ENCODE data around the gene JMJD8.

Gene JMJD8

GRCh38 chr16:658679-659571 lies 25.2 kb downstream of the JMJD8 start:
- no peak for DNase-seq

GRCh38 chr16:657487-657886 lies 26.6 kb downstream of the JMJD8 start:
- DNase-seq = no peak

DNA sequence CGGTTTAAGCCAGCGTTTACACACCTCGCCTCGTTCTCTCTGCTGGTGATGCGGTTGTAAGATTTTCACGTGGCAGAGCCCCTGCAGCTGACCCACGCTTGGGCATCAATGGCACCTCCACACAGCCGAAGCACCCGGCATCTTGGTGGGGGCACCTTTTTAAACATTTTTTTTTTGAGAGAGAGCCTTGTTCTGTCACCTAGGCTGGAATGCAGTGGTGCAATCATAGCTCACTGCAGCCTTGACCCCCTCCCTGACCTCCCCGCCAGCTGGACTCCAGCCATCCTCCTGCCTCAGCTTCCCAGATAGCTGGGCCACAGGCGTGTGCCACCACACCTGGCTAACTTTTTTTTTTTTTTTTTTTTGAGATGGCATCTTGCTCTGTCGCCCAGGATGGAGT lies 30.1 kb downstream of the JMJD8 start:
- DNase-seq = no peak

GRCh38 chr16:652454-653305 lies 31.5 kb downstream of the JMJD8 start:
- no peak for DNase-seq

DNA sequence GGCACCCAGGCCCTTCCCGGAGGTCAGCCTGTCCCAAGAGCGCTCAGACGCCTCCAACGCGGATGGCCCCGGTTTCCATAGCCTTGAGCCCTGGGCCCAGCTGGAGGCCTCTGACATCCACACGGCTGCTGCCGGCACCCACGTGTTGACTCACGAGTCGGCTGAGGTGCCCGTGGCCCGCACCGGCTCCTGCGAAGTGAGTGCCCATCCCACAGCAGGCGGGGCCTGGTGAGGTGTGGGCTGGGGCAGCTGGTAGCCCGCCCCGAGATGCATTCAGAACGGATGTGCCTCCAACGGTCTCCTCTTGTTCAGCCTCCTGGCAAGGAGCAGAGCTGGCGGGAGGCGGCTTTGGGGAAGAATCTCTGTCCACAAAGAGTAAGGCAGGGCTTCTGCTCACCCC lies 32.3 kb downstream of the JMJD8 start:
- no peak for DNase-seq

DNA sequence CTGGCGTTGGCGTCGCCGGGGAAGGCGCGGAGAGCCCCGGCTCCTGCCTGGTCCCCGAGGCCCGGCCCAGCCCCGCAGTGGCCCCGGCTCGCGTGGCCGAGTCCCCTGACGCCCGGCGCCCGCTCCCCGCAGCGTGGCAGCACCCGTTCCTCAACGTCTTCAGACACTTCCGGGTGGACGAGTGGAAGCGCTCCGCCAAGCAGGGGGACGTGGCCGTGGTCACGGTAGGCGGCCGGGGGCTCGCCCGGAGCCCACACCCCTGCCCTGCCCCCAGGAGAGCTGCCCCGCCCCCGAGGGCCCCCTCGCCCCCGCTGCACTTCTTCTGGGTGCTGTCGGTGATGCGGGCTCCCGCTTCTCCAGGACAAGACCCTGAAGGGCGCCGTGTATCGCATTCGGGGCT lies 34.5 kb downstream of the JMJD8 start:
- no peak for DNase-seq

GRCh38 chr16:648781-649589 lies 35.1 kb downstream of the JMJD8 start, which contains the start of gene WDR90:
Gene WDR90, plus strand, starts transcription at chr16:649365. Its CDS starts 52 bp downstream, at chr16:649417.
- peak; percentile 56 for DNase-seq

DNA sequence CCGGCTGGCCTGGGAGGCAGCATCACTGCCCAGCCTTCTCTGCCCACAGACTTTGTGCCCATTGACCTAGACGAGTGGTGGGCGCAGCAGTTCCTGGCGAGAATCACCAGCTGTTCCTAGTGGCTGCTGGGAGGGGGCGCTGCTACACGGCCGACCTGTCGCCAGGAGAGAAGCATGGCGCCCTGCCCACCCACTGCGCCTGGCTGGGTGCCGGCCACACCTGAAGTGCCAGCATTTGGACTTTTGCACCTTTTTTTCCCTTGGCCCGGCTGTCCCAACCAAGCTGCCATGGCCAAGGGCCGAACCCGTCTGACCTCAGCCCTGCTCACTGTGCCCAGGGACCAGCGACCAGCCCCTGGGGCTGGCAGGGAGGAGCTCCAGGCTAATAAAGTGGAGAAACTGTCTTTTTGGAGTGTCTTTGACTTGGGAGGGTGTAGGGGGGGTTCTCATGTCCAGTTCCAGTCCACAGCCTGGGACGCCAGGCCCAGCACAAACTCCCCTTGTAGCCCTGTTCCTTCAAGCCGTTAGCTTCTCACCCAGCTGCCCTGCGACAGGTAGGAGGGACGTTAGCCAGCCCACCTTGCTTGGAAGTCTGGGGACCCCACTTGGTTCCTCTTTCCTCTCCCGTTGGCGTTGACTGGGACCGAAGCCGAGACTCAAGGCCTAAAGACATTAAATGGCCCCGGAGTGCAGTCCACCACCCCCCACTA lies 35.9 kb downstream of the JMJD8 start:
- DNase-seq = no peak

- no peak for DNase-seq
Measured at GRCh38 chr16:647173-647902, 36.8 kb downstream of the JMJD8 start.

DNA sequence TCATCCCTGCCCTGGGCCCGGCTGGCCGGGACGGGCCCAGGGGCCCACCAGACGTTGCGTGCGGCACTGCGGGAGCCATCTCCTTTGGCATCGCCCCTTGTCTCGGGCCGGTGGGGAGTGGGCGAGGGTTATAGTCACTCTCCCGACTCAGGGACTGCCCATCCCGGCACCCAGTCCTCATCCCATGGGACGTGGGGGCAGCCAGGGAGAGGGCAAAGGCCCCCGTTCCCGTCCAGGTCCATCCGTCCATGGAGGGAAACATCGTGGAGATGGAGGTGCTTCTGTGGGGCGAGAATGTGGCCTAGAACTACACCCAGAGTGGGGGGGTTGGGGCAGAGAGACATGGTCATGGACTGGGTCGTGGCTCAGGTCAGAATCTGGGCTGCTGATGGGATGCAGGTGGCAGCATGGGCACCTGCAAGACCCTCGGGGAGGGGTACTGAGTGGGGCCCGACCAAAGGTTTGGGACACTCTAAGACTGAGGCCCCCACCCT lies 37.4 kb downstream of the JMJD8 start:
- no peak for DNase-seq

DNA sequence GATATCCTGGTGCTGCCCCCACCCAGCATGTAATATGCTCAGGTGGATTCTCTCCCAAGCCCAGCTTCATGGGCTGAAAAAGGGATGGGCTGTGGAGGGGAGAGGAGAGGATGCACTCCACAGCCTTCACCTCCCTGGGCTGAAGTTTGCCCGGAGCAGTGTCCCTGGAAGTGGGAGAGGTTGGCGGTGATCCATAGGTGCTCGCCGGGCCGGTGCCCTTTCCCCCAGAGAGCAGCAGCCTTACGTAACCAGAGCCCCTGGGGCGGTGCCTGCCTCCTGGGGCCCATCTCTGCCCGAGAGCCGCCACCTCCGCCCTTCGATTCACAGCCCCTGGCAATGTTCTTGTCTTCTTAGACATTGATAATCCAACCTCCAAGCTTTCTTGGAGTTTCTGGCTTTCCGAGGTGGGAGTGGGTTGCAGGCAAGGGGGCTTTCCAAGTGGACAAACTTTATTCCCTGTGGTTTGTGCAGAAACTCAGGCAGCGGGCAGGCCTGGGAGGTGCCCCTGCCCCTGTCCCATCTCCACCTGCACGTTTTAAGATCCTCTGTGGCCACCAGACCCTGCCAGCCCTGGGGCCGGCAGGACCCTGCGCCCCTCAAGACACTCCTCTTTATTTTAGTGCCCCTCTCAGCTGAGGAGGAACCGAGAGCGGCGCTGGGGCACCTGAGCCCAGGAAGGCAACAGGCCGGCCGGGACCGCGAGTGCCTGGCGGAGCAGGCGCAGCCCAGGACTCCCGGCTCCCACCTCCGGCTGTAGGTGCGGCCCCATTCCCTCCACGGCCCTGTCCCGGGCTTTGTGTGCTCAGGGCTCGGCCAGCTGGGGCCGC lies 38.1 kb downstream of the JMJD8 start:
- DNase-seq = no peak

- no peak for DNase-seq
Measured at GRCh38 chr16:644556-644955, 39.6 kb downstream of the JMJD8 start.

DNA sequence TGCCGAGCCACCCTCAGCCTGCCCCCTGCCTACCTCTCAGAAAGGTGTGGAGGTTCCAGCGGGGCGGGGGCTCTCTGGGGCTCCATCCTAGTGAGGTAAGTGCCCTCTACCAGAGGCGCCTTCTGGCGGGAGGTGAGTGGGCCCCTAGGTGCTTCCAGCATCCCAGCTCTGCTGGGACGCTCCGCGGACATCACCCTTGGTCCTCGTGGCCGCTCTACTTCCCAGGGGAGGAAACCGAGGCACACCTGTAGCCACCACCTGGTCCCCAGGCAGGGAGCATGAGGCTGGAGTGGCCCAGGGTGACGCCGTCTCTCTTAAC lies 41.1 kb downstream of the JMJD8 start:
- DNase-seq = no peak

DNA sequence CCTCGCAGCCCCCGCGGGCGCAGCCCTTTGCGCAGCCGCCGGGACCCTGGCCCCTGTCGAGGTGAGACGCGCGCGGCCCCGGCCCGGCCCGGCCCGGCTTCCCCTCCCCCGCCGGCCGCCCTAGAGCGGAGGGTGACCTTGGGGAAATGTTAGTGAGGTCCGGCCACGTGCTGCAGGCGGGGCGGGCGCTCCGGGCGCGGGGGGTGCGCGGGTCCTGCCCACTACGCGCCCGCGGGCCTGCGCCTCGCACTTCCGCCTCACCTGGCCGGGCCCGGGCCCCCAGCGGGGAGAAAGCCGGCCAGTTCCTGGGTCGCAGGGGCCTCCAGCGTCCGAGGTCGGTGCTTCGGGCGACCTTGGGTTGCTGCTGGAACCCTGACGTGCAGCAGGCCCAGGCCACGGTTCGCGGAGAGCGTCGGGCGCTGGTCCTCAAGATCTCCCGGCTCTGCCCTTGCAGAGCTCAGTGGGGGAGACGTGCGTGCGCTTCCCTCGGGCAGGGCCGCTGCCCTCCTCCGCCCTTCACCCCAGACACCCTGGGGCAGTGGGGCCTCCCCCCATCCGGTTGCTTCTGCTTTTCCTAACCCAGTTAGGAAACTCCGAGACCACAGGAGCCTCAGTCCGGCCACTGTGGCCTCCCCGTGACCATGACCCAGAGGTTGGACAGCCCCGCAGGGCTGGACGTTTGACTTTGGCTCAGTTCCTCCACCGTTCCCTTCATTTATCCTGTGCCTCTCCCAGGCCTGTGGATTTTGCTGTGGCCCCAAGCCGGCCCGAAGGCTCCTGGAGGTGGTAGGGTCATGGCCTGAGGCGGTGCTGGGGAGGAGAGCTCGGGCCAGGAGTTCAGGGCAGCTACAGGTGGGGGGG lies 41.7 kb downstream of the JMJD8 start:
- DNase-seq = no peak

DNA sequence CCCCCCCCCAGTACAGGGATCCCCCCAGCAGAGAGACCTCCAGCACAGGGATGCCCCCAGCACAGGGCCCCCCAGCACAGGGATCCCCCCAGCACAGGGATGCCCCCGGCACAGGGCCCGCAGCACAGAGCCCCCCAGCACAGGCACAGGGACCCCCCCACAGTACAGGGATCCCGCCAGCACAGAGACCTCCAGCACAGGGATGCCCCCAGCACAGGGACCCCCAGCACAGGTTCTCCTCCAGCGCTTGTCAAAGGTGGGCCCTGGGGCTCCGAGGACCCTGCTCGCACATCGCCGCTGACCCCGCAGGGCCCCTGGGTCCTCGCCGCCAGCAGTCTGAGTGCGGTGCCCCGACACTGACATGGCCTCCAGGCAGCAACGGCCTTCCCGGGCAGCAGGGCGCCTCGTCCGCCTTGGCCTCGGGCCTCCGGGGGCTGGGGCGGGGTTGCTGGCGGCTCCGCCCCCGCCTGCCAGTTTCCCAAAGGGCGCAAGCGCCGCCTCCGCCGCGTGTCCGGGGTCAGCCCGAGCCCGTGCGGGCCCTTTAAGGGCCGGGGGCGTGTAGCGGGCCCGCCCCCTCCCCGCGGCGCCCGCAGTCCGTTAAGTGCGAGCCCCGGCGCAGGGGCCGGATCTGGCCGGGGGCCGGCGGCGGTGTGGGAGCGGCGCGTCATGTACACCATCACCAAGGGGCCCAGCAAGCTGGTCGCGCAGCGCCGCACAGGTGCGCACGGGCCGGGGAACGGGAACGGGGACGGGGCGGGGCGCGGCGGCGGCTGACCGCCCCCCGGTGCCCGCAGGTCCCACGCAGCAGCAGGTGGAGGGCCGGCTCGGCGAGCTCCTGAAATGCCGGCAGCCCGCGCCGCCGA lies 42.6 kb downstream of the JMJD8 start, which contains the start of gene MCRIP2:
TSS of gene MCRIP2 (plus strand) at position 503 of the 863 bp plus-strand sequence. CDS start at position 667, 164 bp downstream.
- DNase-seq = no peak

DNA sequence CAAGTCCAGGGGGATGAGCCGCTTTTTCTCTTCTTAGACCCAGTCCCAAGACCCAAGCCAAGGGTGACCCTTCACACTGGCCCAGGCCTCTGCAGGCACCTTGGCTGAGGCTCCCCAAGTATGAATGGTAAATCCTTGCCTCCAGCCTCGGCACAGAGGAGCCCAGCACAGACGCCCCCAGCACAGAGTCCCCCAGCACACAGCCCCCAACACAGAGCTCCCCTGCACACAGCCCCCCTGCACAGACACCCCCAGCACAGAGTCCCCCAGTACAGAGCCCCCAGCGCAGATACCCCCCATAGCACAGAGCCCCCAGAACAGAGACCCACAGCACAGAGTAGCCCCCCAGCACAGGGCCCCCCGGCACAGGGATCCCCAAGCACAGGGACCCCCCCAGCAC lies 43.5 kb downstream of the JMJD8 start:
- DNase-seq = no peak

DNA sequence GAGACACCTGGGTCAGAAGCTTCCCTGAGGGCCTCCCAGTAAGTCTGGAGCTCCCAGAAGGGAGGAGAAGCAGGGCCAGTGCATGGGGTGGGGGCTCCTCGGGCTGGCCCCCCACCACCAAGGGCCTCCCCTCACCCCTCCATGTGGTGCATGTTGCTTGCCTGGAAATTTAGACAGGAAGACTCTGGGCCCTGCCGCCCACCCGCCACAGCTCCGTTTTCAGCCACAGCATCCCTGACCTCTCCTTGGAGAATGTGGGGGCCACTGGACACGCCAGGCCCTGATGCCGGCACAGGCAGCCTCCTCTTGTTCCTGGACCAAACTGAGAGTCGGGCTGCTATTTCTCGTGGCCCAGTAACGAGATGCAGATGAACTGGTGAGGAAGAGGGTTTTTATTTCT lies 45.3 kb downstream of the JMJD8 start:
- DNase-seq = no peak

- no peak for DNase-seq
Measured at GRCh38 chr16:638034-638543, 46.0 kb downstream of the JMJD8 start.

Measured in NCI-H187 treated with DMSO at 0.1 percent for 48 hours (cell line).